Adrenal gland (tissue), 12 donors: Measurements from ENCODE around the gene SELENOK. TPM values are rescaled to one million over a fixed set of nuclear protein-coding genes. Genes with fewer than 3 reads are reported as not detected.
A peak's percentile ranks its signal among the peaks of the same experiment; 100 is the strongest.
"Not testable (repeated sequence)": the region's sequence is repeated elsewhere in the genome, so short reads cannot be mapped to it uniquely, and the experiment has no call there.

Source experiments
- DNase-seq, 7 donors: peaks; one replicate each; pipeline ENCODE4 v3.0.0-alpha.2; 2019 to 2020
- H3K27ac ChIP-seq, 5 donors: fragments of 200-600 bp; sonication (generic) in 4 of 5; 1 replicate in 3 of 5; 2 replicates in 2 of 5; pipeline versions ENCODE4 v1.5.1 to v1.8.0; 2016 to 2020; ENCODE audit warnings: mild to moderate bottlenecking in 1 of 5
- H3K27me3 ChIP-seq: fragments of 200-600 bp; 2 replicates; pipeline ENCODE4 v1.8.0; 2021
- H3K36me3 ChIP-seq, 2 donors: fragments of 200-600 bp; replicated peaks in 1 of 2; 1 replicate in 1 of 2; 2 replicates in 1 of 2; pipeline versions ENCODE4 v1.5.1 to v1.8.0; 2018 to 2022
- H3K4me1 ChIP-seq, 2 donors: fragments of 200-600 bp; replicated peaks in 1 of 2; 1 replicate in 1 of 2; 2 replicates in 1 of 2; pipeline versions ENCODE4 v1.5.1 to v1.8.0; 2018 to 2021
- H3K4me3 ChIP-seq, 4 donors: fragments of 200-600 bp; sonication (generic) in 3 of 4; one replicate each; pipeline ENCODE4 v1.5.1; 2016 to 2018
- H3K9me3 ChIP-seq, 3 donors: fragments of 200-600 bp; sonication (generic) in 1 of 3; replicated peaks in 1 of 3; 1 replicate in 2 of 3; 2 replicates in 1 of 3; pipeline versions ENCODE4 v1.5.1 to v1.8.0; 2016 to 2021
- POLR2A ChIP-seq, 2 donors: fragments of 450-650 bp; IDR thresholded peaks; one replicate each; pipeline ENCODE4 v1.6.1; 2017; ENCODE audit warnings: antibody characterized with exemption in 2 of 2, mild to moderate bottlenecking in 2 of 2, moderate library complexity in 1 of 2
- WGBS, 4 donors: extraction: QIAGEN DNeasy Blood & Tissue Kit in 2 of 4; methylation state at CpG; one replicate each; pipeline versions ENCODE4 v1.1.5 to v1.1.7; 2013 to 2017; 5-methylcytosine and 5-hydroxymethylcytosine counted together
- intact Hi-C, 2 donors: fragments of 100-400 bp; cut with DNase I; formaldehyde crosslinking; loops; one replicate each; pipeline versions ENCODE4 v1.14.1 to v1.15.0; 2022 to 2023
- polyA plus RNA-seq, 3 donors: library from polyadenylated mRNA; stranded (reverse); fragments of 200-250 nt in 2 of 3; fragments of 350-450 nt in 1 of 3; fragmentation: Illumina TruSeq in 1 of 3; extraction: RNeasy Lipid Tissue Mini Kit (QIAGEN cat#74804) in 1 of 3; gene quantifications; one replicate each; pipeline ENCODE4 v1.2.3, GENCODE V29; 2013 to 2014
- total RNA-seq, 9 donors: library from RNA; depleted of rRNA in 4 of 9; stranded (reverse); fragments of >200 nt in 4 of 9; fragments of 120-200 nt in 1 of 9; fragmentation: NEBNext Ultra II Directional in 1 of 9; extraction: Animal tissue kit (Norgen Biotek cat#: 25700) in 1 of 9; gene quantifications; one replicate each; pipeline versions ENCODE4 v1.1.0 to v1.2.4, GENCODE V29; 2013 to 2023
- TF ChIP-seq, protein P1 (sequence below), 6 experiments: fragments of 450-650 bp in 4 of 6; fragments of 200-600 bp in 2 of 6; sonication (generic) in 1 of 6; IDR thresholded peaks; 1 replicate in 5 of 6; 2 replicates in 1 of 6; pipeline versions ENCODE4 v1.5.1 to v1.8.0; 2016 to 2021; ENCODE audit warnings: antibody characterized with exemption in 6 of 6, mild to moderate bottlenecking in 2 of 6, moderate library complexity in 1 of 6
- donor health status: healthy with polysubstance abuse.
- donor health status: Bipolar disorder and iron deficiency.
- donor health status: DM: yes; HTN: yes; CAD: no.
- donor health status: DM: no; HTN: no; CAD: no.
- donor health status: DM: no; HTN: no; CAD: no.
- donor health status: DM: yes; HTN: yes; CAD: no.

The SELENOK gene
- total and polyA plus RNA-seq, 12 donors = 36.2 to 203 (median 67.3) TPM

GRCh38 chr3:53935283-53935901 is 43.7 kb upstream of the SELENOK start:
- Histone ChIP-seq H3K4me3 (no peak overlapping the region), H3K27ac (no peak overlapping the region), H3K4me1 (no peaks in the 10 kb centered on the region), H3K36me3 (no peaks in the 10 kb centered on the region), H3K27me3 (peaks cover 7% of the 10 kb centered on the region), H3K9me3 (no peaks in the 10 kb centered on the region)
- DNase-seq = no peak
- intact Hi-C loops = loop anchor here in 1 of 2 donors (10.0 kb wide), 1 partner anchor 439 kb away; no protein-coding TSS in a partner anchor
- 0 to 94% (median 29%) methylated on average over 1 of the region's 1 CpG for WGBS, 4 donors
- TF ChIP-seq, protein P1, sequence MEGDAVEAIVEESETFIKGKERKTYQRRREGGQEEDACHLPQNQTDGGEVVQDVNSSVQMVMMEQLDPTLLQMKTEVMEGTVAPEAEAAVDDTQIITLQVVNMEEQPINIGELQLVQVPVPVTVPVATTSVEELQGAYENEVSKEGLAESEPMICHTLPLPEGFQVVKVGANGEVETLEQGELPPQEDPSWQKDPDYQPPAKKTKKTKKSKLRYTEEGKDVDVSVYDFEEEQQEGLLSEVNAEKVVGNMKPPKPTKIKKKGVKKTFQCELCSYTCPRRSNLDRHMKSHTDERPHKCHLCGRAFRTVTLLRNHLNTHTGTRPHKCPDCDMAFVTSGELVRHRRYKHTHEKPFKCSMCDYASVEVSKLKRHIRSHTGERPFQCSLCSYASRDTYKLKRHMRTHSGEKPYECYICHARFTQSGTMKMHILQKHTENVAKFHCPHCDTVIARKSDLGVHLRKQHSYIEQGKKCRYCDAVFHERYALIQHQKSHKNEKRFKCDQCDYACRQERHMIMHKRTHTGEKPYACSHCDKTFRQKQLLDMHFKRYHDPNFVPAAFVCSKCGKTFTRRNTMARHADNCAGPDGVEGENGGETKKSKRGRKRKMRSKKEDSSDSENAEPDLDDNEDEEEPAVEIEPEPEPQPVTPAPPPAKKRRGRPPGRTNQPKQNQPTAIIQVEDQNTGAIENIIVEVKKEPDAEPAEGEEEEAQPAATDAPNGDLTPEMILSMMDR (IDR thresholded peaks at IDR 0.05) = no peak
- TF ChIP-seq POLR2A (IDR thresholded peaks at IDR 0.05) = no peak

GRCh38 chr3:53927208-53927872 is 35.7 kb upstream of the SELENOK start:
- H3K9me3 ChIP-seq, H3K36me3 ChIP-seq, H3K4me3 ChIP-seq, H3K4me1 ChIP-seq, DNase-seq, H3K27ac ChIP-seq, intact Hi-C loops, H3K27me3 ChIP-seq: not testable (repeated sequence)
- 74 to 93% (median 76%) methylated on average over 22 to 30 of the region's 30 CpGs for WGBS, 4 donors

DNA sequence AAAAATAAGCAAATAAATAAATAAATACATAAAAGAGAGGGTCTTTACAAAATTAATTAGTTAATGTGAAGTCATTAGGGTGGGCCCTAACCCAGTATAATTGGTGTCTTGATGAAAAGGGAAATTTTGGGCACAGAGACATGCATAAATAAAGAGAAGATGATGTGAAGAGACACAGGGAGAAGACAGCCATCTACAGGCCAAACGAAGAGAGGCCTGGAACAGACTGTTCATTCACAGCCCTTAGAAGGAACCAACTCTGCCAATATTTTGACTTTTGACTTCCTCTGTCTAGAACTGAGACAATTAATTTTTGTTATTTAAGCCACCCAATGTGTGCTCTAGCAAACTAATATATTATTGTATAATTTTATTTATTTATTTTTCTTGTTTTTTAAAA is 29.6 kb upstream of the SELENOK start:
- H3K4me3 ChIP-seq = no peak overlapping the region
- no peak overlapping the region for H3K27ac ChIP-seq
- DNase-seq = peak in 2 of 7 donors; percentile 5 to 11
- H3K27me3 ChIP-seq = no peaks in the 10 kb centered on the region
- TF ChIP-seq, protein P1 (IDR thresholded peaks at IDR 0.05) = peak in 5 of 6 experiments; percentile 20 to 28 (median 22)
- no peak for TF ChIP-seq POLR2A (IDR thresholded peaks at IDR 0.05)
- H3K9me3 ChIP-seq = no peaks in the 10 kb centered on the region
- no peaks in the 10 kb centered on the region for H3K36me3 ChIP-seq
- intact Hi-C loops = no loop called here
- no peaks in the 10 kb centered on the region for H3K4me1 ChIP-seq
- WGBS, 4 donors = 31 to 53% (median 35%) methylated on average over 1 of the region's 1 CpG

- Histone ChIP-seq H3K36me3 (no peaks in the 10 kb centered on the region), H3K27me3 (no peaks in the 10 kb centered on the region), H3K4me1 (no peaks in the 10 kb centered on the region), H3K4me3 (no peak overlapping the region), H3K9me3 (no peaks in the 10 kb centered on the region), H3K27ac (no peak overlapping the region)
- no peak for DNase-seq
- TF ChIP-seq, protein P1 (IDR thresholded peaks at IDR 0.05) = no peak
- TF ChIP-seq POLR2A (IDR thresholded peaks at IDR 0.05) = no peak
- 78 to 94% (median 87%) methylated on average over 2 of the region's 2 CpGs for WGBS, 4 donors
- intact Hi-C loops = no loop called here
Observed at GRCh38 chr3:53919741-53920140, 28.1 kb upstream of the SELENOK start.
